GM12891 (cell line): ENCODE results near the gene UGCG.

ENCODE experiments used
- PAX5 ChIP-seq: IDR thresholded peaks from 2 replicates; pipeline ENCODE4 v1.6.1; 2011; ENCODE audit warnings: low read length, moderate library complexity, mild to moderate bottlenecking; ENCODE audit not compliant: insufficient read depth, severe bottlenecking
- POLR2A ChIP-seq: IDR thresholded peaks from 2 replicates; pipeline ENCODE4 v1.6.1; 2011; ENCODE audit warnings: low read depth, low read length, control low read depth
- TAF1 ChIP-seq: IDR thresholded peaks from 2 replicates; pipeline ENCODE4 v1.6.1; 2011; ENCODE audit warnings: low read depth, low read length, control low read depth

DNA sequence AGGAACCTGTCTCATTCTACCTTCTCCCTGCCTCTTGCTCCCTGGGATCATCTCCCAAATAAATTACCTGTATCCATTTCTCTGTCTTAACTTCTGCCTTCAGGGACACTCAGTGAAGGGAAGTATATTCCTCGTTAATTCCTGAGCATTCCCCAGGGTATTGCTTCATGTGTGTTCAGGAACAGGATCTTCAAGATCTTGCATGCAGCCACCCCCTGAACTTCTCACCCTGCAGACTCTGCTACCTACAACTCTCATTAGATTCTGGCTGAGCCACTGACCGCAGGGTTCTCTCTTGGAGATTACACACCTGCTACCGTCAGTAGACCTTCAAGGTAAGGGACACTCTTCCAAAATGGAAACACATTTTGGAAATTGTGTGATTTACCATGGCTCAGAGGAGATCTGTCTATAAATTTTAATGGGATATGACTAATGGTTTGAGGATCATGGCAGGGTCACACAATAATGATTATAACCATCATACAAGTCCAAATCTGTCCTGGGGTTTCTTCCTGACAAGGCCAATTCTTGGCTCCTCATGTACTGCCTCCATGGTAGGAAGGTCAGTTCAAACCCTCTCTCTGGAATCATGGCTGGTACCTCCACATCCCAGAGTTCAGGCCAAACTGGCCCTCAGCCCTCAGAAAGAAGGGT is 38.9 kb upstream of the UGCG start:
- no peak for TF ChIP-seq TAF1
- TF ChIP-seq POLR2A: no peak
- TF ChIP-seq PAX5: no peak
